Subcutaneous adipose tissue (tissue), 4 donors: ENCODE data around the gene PDE4B. TPM values are rescaled to one million over a fixed set of nuclear protein-coding genes. Genes with fewer than 3 reads are reported as not detected.

Source experiments
- CTCF ChIP-seq: fragments of 450-650 bp; IDR thresholded peaks from one replicate; pipeline ENCODE4 v1.5.1; 2016; ENCODE audit warnings: low read depth, mild to moderate bottlenecking, control low read depth, antibody characterized with exemption, moderate library complexity
- total RNA-seq, 4 donors: library from RNA; depleted of rRNA; stranded (reverse); fragments of >200 nt; gene quantifications; one replicate each; pipeline ENCODE4 v1.1.0, GENCODE V29; 2016

PDE4B gene
- total RNA-seq, 4 donors from 2014 or later = 8.5 to 31.8 (median 15.5) TPM

DNA sequence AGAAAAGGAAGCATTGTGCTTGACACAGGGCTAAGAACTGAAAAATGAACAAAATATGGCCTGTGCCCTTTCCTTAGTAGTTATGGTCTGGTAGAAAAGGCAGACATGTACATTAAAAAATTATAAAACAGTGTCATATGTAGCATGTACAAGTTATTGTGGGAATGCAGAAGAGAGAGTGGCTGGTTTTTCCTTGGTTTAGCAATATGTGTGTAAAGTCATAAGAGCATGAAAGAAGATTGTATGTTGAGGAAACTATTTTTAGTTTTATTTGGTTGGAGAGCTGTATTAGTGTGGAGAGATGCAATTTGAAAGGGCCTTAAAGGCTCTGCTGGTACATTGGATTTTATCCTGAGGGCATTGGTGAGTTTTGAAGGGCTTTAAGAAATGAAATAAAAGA is 145.8 kb downstream of the PDE4B start:
- TF ChIP-seq CTCF = no peak

DNA sequence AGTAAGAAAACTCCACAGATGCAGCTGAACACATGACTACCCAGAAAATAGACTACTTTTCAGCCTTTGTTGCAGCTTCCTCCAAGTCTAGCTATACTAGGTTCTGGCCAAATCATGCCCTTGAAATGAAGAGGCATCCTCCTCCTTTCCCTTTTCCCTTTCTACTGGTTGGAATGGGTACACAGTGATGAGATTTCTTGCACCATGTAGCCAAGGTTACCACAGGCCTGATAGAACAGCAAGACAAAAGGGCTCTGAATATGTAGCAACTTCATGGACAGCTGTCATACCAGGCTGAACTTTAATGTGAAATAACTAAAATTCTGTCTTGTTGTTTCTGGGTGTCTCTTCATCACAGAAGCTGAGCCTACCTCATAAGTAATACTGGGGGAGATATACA is 146.5 kb downstream of the PDE4B start:
- TF ChIP-seq CTCF = no peak

GRCh38 chr1:65939636-65940035 is 146.9 kb downstream of the PDE4B start:
- no peak for TF ChIP-seq CTCF

- TF ChIP-seq CTCF = no peak
Measured at GRCh38 chr1:65940126-65940525, 147.4 kb downstream of the PDE4B start.

- TF ChIP-seq CTCF = no peak
Measured at GRCh38 chr1:65942476-65942875, 149.8 kb downstream of the PDE4B start.

GRCh38 chr1:65946376-65946775 is 153.7 kb downstream of the PDE4B start:
- no peak for TF ChIP-seq CTCF

DNA sequence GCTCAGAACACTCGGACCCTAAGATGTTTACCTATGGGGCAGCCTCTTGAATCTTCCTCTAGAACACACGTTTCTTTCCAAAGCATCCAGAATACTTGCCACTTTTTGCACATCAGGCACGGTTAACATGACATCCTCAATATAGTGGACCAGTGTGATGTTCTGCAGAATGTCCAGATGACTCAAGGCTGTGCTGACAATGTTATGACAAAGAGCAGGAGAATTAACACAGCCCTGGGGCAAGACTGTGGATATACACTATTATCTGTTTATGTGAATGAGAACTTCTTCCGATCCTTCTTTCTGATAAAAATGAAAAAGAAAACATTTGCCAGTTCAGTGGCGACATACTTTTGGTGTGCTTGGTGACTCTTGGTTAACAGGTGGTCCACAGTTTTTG is 154.3 kb downstream of the PDE4B start:
- TF ChIP-seq CTCF = no peak
